MCF 10A (cell line): ENCODE results near the gene RHPN2. TPM values are rescaled to one million over a fixed set of nuclear protein-coding genes. Genes with fewer than 3 reads are reported as not detected.
A peak's percentile ranks its signal among the peaks of the same experiment; 100 is the strongest.

ENCODE experiments used
- Bru-seq: library from RNA; stranded (reverse); fragments of 400-500 nt; gene quantifications from one replicate; lab custom pipeline; 2021; lab: Mats Ljungman, UMichigan
- BruChase-seq, 2 experiments: library from RNA; stranded (reverse); fragments of 400-500 nt; gene quantifications; one replicate each; lab custom pipeline; 2021; lab: Mats Ljungman, UMichigan
- BruUV-seq: library from RNA; stranded (reverse); fragments of 400-500 nt; replicated peaks from 2 replicates; lab custom pipeline; 2021; lab: Mats Ljungman, UMichigan
- CTCF ChIA-PET: fragments of 300-600 bp; sonication (Branson Sonifier 250); formaldehyde crosslinking; extraction: SDS; loops from one replicate; lab custom pipeline; 2021; ENCODE audit warnings: antibody characterized with exemption, inconsistent platforms; lab: Yijun Ruan, JAX
- POLR2A ChIA-PET: fragments of 300-600, 350-650 bp; sonication (Branson Sonifier 250); formaldehyde crosslinking; extraction: SDS; loops from one replicate; lab custom pipeline; 2020; ENCODE audit warnings: antibody characterized with exemption, inconsistent platforms; lab: Yijun Ruan, JAX
- DNase-seq: peaks from one replicate; pipeline ENCODE4 v3.0.0-alpha.2; 2018; ENCODE audit not compliant: unreplicated experiment
- H3K27ac Mint-ChIP-seq: one replicate; pipeline ENCODE4 v1.8.0; 2022; ENCODE audit warnings: mild to moderate bottlenecking, low read depth, mixed read lengths; ENCODE audit not compliant: unreplicated experiment
- H3K27me3 Mint-ChIP-seq: one replicate; pipeline ENCODE4 v1.8.0; 2022; ENCODE audit warnings: mixed read lengths; ENCODE audit not compliant: insufficient read depth, unreplicated experiment
- H3K36me3 Mint-ChIP-seq: one replicate; pipeline ENCODE4 v1.8.0; 2022; ENCODE audit warnings: mild to moderate bottlenecking, moderate library complexity, mixed read lengths; ENCODE audit not compliant: insufficient read depth, unreplicated experiment
- H3K4me1 Mint-ChIP-seq: one replicate; pipeline ENCODE4 v1.8.0; 2022; ENCODE audit warnings: mixed read lengths; ENCODE audit not compliant: insufficient read depth, unreplicated experiment
- H3K4me3 Mint-ChIP-seq: one replicate; pipeline ENCODE4 v1.8.0; 2022; ENCODE audit warnings: mild to moderate bottlenecking, moderate library complexity, mixed read lengths; ENCODE audit not compliant: unreplicated experiment
- H3K9me3 Mint-ChIP-seq: one replicate; pipeline ENCODE4 v1.8.0; 2022; ENCODE audit warnings: mixed read lengths; ENCODE audit not compliant: unreplicated experiment
- intact Hi-C: fragments of 100-400 bp; cut with micrococcal nuclease; formaldehyde crosslinking; loops from 2 replicates; pipeline ENCODE4 v1.14.1; 2022
- long read RNA-seq: library from polyadenylated mRNA; stranded (forward); transcript quantifications from one replicate; pipeline ENCODE4 v2.0.0, GENCODE V29; 2022
- total RNA-seq: library from RNA; stranded (reverse); gene quantifications from 2 replicates; pipeline ENCODE4 v1.2.3, GENCODE V29; 2022
- TF ChIP-seq, protein P1 (sequence below): fragments of 200-600 bp; IDR thresholded peaks from one replicate; pipeline ENCODE4 v1.8.0; 2022; ENCODE audit warnings: antibody characterized with exemption, mild to moderate bottlenecking; ENCODE audit not compliant: unreplicated experiment

The RHPN2 gene
- total RNA-seq (4.9 and 5.5 TPM in 2 replicates), Bru-seq, nascent RNA (percentile 42 among the genes with signal in this experiment), BruChase-seq, experiment 1, labeled RNA remaining after a 6-hour chase (percentile 34 among the genes with signal in this experiment), BruChase-seq, experiment 2, labeled RNA remaining after a 2-hour chase (percentile 44 among the genes with signal in this experiment)
- long read RNA-seq, partial matches to known transcripts: 3 of 7 reads
- long read RNA-seq, other reads (novel, unspliced or antisense): 0 of 7 reads

DNA sequence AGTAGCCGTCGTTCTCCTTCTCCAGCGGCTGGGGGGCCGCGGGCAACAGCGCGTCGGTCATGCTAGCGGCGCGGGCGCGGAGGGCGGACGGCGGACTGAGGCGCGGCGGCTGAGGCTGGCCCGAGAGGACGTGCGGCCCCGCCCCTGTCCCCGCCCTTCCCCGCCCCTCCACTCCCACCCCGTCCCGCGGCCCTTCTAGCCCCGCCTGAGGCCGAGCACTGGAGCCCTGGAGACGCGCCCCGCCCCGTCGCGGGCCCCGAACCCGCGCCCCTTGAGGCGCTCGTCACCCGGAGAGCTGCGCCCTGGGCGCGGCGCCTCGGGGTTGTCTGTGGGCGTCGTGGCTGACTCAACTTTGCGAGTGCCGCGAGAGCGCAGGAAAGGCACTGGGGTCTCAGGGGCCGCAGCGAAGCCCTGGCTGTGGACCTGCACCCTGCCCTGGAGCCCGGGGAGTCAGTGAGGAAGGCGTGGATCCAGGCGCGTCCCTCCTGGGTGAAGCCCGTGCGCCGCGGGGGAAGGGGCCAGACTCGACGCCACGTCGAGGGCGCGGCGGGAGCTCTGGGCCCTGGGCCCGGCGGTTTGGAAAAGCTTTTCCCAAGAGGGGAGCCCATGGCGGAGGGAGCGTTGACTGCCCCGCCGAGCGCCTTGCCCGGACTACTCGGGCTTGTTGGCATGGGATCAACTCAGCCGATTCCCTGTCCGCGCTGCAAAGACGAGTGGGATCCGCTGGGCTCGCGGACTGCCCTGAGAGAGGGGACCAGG, at the start of gene RHPN2:
Gene RHPN2 (minus strand): TSS at position 97 of the 759 bp plus-strand sequence. CDS start 36 bp downstream, at position 61.
- Mint-ChIP-seq H3K36me3 (no peaks in the 10 kb centered on the region), H3K27me3 (no peaks in the 10 kb centered on the region), H3K4me1 (no peaks in the 10 kb centered on the region), H3K27ac (no peak within 1 kb of the TSS), H3K9me3 (no peaks in the 10 kb centered on the region), H3K4me3 (peak within 1 kb of the TSS; percentile 70)
- DNase-seq: peak; percentile 78
- POLR2A ChIA-PET: interaction anchor here (0.6 to 3.0 kb wide), 3 partner anchors 13 to 64 kb away, joined by 3 to 10 read pairs (median 10); partner anchors contain the start of gene GPATCH1
- no TSS peak for BruUV-seq
- TF ChIP-seq, protein P1, sequence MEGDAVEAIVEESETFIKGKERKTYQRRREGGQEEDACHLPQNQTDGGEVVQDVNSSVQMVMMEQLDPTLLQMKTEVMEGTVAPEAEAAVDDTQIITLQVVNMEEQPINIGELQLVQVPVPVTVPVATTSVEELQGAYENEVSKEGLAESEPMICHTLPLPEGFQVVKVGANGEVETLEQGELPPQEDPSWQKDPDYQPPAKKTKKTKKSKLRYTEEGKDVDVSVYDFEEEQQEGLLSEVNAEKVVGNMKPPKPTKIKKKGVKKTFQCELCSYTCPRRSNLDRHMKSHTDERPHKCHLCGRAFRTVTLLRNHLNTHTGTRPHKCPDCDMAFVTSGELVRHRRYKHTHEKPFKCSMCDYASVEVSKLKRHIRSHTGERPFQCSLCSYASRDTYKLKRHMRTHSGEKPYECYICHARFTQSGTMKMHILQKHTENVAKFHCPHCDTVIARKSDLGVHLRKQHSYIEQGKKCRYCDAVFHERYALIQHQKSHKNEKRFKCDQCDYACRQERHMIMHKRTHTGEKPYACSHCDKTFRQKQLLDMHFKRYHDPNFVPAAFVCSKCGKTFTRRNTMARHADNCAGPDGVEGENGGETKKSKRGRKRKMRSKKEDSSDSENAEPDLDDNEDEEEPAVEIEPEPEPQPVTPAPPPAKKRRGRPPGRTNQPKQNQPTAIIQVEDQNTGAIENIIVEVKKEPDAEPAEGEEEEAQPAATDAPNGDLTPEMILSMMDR: no peak
- intact Hi-C loops: no loop called here
- CTCF ChIA-PET: interaction anchor here (1.3 kb wide), 1 partner anchor 89 kb away, joined by 5 read pairs; no protein-coding TSS in a partner anchor

DNA sequence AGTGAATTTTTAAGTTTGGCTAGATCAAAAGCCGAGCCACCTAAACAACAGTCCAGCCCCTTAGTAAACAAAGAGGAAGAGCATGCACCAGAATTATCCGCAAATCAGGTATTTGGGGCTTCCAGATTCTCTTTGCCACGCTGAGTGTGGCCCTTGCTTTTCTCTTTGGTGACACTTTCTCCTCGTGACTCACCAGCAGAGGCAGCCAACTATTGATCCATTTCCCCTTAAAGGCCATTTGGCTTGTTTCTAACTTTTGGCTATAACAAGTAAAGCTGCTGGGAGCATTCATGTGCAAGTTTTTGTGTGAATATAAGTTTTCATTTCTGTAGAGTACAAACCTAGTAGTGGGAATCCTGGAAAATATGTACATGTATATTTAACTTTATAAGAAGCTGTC, 49.6 kb upstream of the RHPN2 start:
- Mint-ChIP-seq H3K27ac (no peak overlapping the region), H3K4me1 (no peaks in the 10 kb centered on the region), H3K9me3 (no peaks in the 10 kb centered on the region), H3K27me3 (no peaks in the 10 kb centered on the region), H3K4me3 (no peak overlapping the region), H3K36me3 (peaks cover 83% of the 10 kb centered on the region)
- CTCF ChIA-PET: interaction anchor here (0.6 to 2.7 kb wide), 5 partner anchors 11 to 298 kb away, joined by 3 to 19 read pairs (median 5); no protein-coding TSS in a partner anchor
- intact Hi-C loops: no loop called here
- TF ChIP-seq, protein P1: no peak
- no peak for DNase-seq
- POLR2A ChIA-PET: interaction anchor here (0.6 kb wide), 1 partner anchor 151 kb away, joined by 3 read pairs; no protein-coding TSS in a partner anchor
- BruUV-seq: no TSS peak

DNA sequence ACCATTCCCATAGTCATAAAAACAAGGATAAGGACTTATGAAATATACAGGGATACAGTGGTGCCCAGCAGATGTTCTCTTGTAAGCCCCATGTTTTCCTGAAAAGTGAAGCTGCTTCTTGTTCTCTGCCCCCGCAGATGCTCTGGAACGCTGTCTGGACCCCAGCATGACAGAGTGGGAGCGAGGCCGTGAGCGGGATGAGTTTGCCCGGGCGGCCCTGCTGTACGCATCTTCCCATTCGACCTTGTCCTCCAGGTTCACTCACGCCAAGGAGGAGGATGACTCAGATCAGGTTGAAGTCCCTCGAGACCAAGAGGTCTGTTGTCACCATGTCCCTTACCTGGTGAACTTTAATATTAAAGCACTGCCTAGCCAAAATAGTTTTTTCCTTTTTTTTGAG, 46.9 kb upstream of the RHPN2 start:
- ChIA-PET CTCF (interaction anchor here (1.0 kb wide), 1 partner anchor 11 kb away, joined by 4 read pairs; no protein-coding TSS in a partner anchor), POLR2A (no interaction called here)
- Mint-ChIP-seq H3K9me3 (no peaks in the 10 kb centered on the region), H3K36me3 (peaks cover 83% of the 10 kb centered on the region), H3K4me3 (no peak overlapping the region), H3K27me3 (no peaks in the 10 kb centered on the region), H3K4me1 (no peaks in the 10 kb centered on the region), H3K27ac (no peak overlapping the region)
- TF ChIP-seq, protein P1: no peak
- intact Hi-C loops: no loop called here
- BruUV-seq: no TSS peak
- DNase-seq: no peak
